ENCODE measurements around the gene SDHAF2. TPM values are rescaled to one million over a fixed set of nuclear protein-coding genes. Genes with fewer than 3 reads are reported as not detected.

SDHAF2 gene
- total RNA-seq, 2 experiments from 2014 or later = 23.7 to 27.0 TPM

- no peak for DNase-seq
- Mint-ChIP-seq H3K4me1 (ENCODE audit: low read depth) (no peaks in the 10 kb centered on the region), H3K36me3 (ENCODE audit: low read depth) (no peaks in the 10 kb centered on the region), H3K9me3 (no peaks in the 10 kb centered on the region), H3K27me3 (ENCODE audit: low read depth) (no peaks in the 10 kb centered on the region), H3K27ac (no peak overlapping the region), H3K4me3 (no peak overlapping the region)
- intact Hi-C loops (cut with micrococcal nuclease) = no loop called here
- CTCF ChIA-PET = interaction anchor here (1.4 kb wide), 1 partner anchor 10 kb away, joined by 5 read pairs; no protein-coding TSS in a partner anchor
Observed at GRCh38 chr11:61491736-61492395, 61.9 kb downstream of the SDHAF2 start.

- CTCF ChIA-PET = interaction anchor here (1.9 kb wide), 1 partner anchor 23 kb away, joined by 6 read pairs; no protein-coding TSS in a partner anchor
- Mint-ChIP-seq H3K36me3 (ENCODE audit: low read depth) (no peaks in the 10 kb centered on the region), H3K9me3 (no peaks in the 10 kb centered on the region), H3K4me1 (ENCODE audit: low read depth) (no peaks in the 10 kb centered on the region), H3K27me3 (ENCODE audit: low read depth) (no peaks in the 10 kb centered on the region), H3K27ac (no peak overlapping the region), H3K4me3 (no peak overlapping the region)
- DNase-seq = no peak
- intact Hi-C loops (cut with micrococcal nuclease) = no loop called here
Observed at GRCh38 chr11:61494381-61494961, 64.5 kb downstream of the SDHAF2 start.

- Mint-ChIP-seq H3K4me3 (no peak overlapping the region), H3K4me1 (ENCODE audit: low read depth) (no peaks in the 10 kb centered on the region), H3K36me3 (ENCODE audit: low read depth) (no peaks in the 10 kb centered on the region), H3K27me3 (ENCODE audit: low read depth) (no peaks in the 10 kb centered on the region), H3K27ac (no peak overlapping the region), H3K9me3 (no peaks in the 10 kb centered on the region)
- DNase-seq = no peak
- intact Hi-C loops (cut with micrococcal nuclease) = no loop called here
- CTCF ChIA-PET = interaction anchor here (0.6 to 1.9 kb wide), 2 partner anchors 21 to 628 kb away, joined by 3 to 6 read pairs; no protein-coding TSS in a partner anchor
Observed at GRCh38 chr11:61495801-61496601, 66.1 kb downstream of the SDHAF2 start.

Other genes starting within 250 kb of the SDHAF2 start
- gene PGA3, start 226.6 kb upstream of the SDHAF2 start, total RNA-seq = not detected
- gene PGA4, start 207.8 kb upstream of the SDHAF2 start, total RNA-seq = not detected
- gene PGA5, start 188.9 kb upstream of the SDHAF2 start, total RNA-seq = not detected
- gene VWCE, start 134.8 kb upstream of the SDHAF2 start, total RNA-seq = 1 to 10 TPM; 6.6 TPM
- gene DDB1, start 97.0 kb upstream of the SDHAF2 start, total RNA-seq = 100 to 1,000 TPM; 227 to 236 TPM
- gene TKFC, start 96.9 kb upstream of the SDHAF2 start, total RNA-seq = 100 to 1,000 TPM; 146 to 154 TPM
- 10 to 100 TPM; 31.7 to 31.8 TPM for gene CYB561A3, start 68.2 kb upstream of the SDHAF2 start, total RNA-seq
- gene TMEM138, start 67.8 kb upstream of the SDHAF2 start, total RNA-seq = 10 to 100 TPM; 35.6 to 41.4 TPM
- 1 to 10 TPM; 5.5 to 6.3 TPM for gene TMEM216, start 37.5 kb upstream of the SDHAF2 start, total RNA-seq
- 100 to 1,000 TPM; 106 to 108 TPM for gene CPSF7, start 149 bp upstream of the SDHAF2 start, total RNA-seq
- gene LRRC10B, start 78.6 kb downstream of the SDHAF2 start, total RNA-seq = not detected
- not detected for gene SYT7, start 151.0 kb downstream of the SDHAF2 start, total RNA-seq

Measured in activated naive CD4-positive, alpha-beta T cell treated with anti-CD3 and anti-CD28 coated beads for 36 hours (primary cell).